OCI-LY7 (cell line): ENCODE measurements around the gene LTBP4.
A peak's percentile ranks its signal among the peaks of the same experiment; 100 is the strongest.

Source experiments
- EZH2phosphoT487 ChIP-seq: fragments of 200-600 bp; sonication (generic); IDR thresholded peaks from 2 replicates; pipeline ENCODE4 v1.6.1; 2018; ENCODE audit warnings: low read depth, borderline replicate concordance, mild to moderate bottlenecking, mixed run types, antibody characterized with exemption, low read length, moderate library complexity, mixed read lengths
- TF ChIP-seq, protein P1 (sequence below): fragments of 200-600 bp; sonication (generic); conservative IDR thresholded peaks from 2 replicates; pipeline ENCODE4 v1.5.1; 2014; ENCODE audit warnings: mild to moderate bottlenecking, antibody characterized with exemption, low read length, moderate library complexity, mixed read lengths

DNA sequence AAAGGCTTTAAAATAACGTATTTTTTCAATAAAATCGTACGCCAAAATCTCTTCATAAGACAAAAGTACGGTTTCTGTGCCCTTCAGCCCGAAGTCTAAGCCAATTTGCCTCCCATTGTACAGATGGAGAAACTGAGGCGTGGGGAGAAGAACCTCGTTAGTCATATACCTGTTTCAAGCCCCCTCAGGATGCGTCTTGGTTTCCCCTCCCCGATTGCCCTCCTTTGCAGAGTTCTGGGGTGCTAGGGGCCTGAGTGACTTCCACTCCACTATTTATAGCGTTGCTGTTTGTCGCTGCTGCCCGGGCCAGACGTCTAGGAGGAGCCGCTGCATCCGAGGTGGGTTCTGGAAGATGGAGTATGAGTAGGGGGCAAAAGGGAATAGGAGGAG lies 2.3 kb upstream of the LTBP4 start:
- TF ChIP-seq, protein P1, sequence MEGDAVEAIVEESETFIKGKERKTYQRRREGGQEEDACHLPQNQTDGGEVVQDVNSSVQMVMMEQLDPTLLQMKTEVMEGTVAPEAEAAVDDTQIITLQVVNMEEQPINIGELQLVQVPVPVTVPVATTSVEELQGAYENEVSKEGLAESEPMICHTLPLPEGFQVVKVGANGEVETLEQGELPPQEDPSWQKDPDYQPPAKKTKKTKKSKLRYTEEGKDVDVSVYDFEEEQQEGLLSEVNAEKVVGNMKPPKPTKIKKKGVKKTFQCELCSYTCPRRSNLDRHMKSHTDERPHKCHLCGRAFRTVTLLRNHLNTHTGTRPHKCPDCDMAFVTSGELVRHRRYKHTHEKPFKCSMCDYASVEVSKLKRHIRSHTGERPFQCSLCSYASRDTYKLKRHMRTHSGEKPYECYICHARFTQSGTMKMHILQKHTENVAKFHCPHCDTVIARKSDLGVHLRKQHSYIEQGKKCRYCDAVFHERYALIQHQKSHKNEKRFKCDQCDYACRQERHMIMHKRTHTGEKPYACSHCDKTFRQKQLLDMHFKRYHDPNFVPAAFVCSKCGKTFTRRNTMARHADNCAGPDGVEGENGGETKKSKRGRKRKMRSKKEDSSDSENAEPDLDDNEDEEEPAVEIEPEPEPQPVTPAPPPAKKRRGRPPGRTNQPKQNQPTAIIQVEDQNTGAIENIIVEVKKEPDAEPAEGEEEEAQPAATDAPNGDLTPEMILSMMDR: peak; percentile 25; the same call in 1 of the 2 replicates
- 0 out of 2 replicates have a peak, but pooled peaks have one; percentile 70 for TF ChIP-seq EZH2phosphoT487
